Omental fat pad (tissue), 4 donors: Measurements from ENCODE around the gene DNAH5. TPM values are rescaled to one million over a fixed set of nuclear protein-coding genes. Genes with fewer than 3 reads are reported as not detected.
"Not testable (repeated sequence)": the region's sequence is repeated elsewhere in the genome, so short reads cannot be mapped to it uniquely, and the experiment has no call there.

ENCODE experiments used
- ATAC-seq: fragments of 150-250 bp; one replicate; pipeline ENCODE4 v1.9.1; 2016; ENCODE audit warnings: mild to moderate bottlenecking, moderate library complexity; ENCODE audit not compliant: low FRiP score
- DNase-seq: peaks from one replicate; pipeline ENCODE4 v3.0.0-alpha.2; 2019; ENCODE audit warnings: low spot score
- CTCF ChIP-seq, 3 donors: fragments of 450-650 bp; IDR thresholded peaks; one replicate each; pipeline ENCODE4 v1.5.1; 2016 to 2017; ENCODE audit warnings: antibody characterized with exemption in 3 of 3, mild to moderate bottlenecking in 3 of 3, moderate library complexity in 2 of 3
- total RNA-seq, 4 donors: library from RNA; depleted of rRNA; stranded (reverse); fragments of >200 nt; gene quantifications; one replicate each; pipeline ENCODE4 v1.1.0, GENCODE V29; 2016

Gene DNAH5
- total RNA-seq, 4 donors from 2014 or later = 0.19 to 0.96 (median 0.46) TPM; not detected in 1

DNA sequence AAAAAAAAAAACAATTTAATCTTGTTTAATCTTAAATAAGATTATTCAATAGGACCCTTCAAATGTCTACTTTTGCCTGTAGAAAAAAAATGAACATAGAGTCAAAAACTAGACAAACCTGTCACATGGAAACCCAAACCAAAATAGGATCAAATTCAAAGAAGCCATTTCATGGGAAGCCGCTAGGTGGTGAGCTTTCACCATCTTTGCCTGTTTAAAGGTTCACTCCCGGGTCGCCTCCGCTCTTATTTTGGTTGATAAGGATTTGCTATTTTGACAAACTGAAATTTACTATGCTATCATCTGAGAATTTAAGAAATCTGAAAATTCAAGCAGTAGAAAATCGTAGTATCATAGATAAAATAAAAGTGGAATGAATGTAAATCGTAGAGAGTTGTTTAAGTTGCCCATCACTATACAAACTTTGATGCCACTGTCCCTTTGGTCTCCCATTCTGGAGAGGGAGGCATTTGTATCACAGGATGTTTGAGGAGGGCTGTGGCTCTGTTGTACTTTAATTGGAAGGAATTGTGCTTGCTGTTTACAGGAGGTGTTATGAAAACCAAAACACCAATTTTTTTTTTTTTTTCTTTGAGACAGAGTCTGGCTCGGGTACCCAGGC, 43.5 kb upstream of the DNAH5 start:
- no peak for ATAC-seq
- peak in 1 of 3 donors; percentile 69 for TF ChIP-seq CTCF (IDR thresholded peaks at IDR 0.05)
- DNase-seq = peak; percentile 30

DNA sequence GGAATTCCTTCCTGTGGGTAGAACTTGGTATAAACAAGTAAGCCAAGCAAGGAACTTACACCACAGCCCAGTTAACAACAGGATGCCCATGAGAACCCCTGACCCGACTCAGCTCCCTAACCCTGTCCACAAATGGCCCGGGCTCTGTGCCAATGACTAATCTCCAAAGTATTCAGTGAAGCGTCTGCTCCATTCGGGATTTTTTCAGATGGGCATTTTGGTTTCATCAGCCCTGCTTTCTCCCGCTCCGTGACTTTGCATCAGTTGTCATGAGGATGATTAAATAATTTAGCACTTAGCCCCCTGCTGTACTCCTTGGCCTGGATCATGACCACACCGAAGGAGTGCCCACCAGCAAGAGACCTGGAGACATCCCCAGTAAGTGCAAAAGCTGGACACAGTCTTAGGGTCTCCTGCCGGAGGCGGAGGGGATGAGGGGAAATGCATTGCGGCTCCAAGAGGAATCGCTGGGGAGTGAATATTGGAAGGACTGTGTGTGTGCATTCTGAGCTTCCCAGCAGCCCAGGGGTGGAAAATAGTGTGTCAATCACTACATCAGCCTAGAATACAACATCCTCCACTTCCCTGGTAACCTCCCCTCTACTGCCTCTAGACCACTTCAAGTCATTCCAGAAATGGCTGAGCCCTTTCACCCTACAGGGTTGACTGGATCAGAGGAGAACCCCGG, 41.4 kb upstream of the DNAH5 start:
- DNase-seq (no peak), ATAC-seq (peak; percentile 65)
- no peak for TF ChIP-seq CTCF (IDR thresholded peaks at IDR 0.05)

- ATAC-seq, DNase-seq: not testable (repeated sequence)
Measured at GRCh38 chr5:13984888-13985287, 40.4 kb upstream of the DNAH5 start.

- ATAC-seq = no peak
- DNase-seq = no peak
- TF ChIP-seq CTCF (IDR thresholded peaks at IDR 0.05) = no peak
Measured at GRCh38 chr5:13976867-13977830, 32.7 kb upstream of the DNAH5 start.

- ATAC-seq = no peak
- no peak for TF ChIP-seq CTCF (IDR thresholded peaks at IDR 0.05)
- no peak for DNase-seq
Measured at GRCh38 chr5:13976223-13976622, 31.7 kb upstream of the DNAH5 start.

GRCh38 chr5:13975246-13975645, 30.8 kb upstream of the DNAH5 start:
- ATAC-seq = no peak
- TF ChIP-seq CTCF (IDR thresholded peaks at IDR 0.05) = no peak
- no peak for DNase-seq

- no peak for ATAC-seq
- no peak for TF ChIP-seq CTCF (IDR thresholded peaks at IDR 0.05)
Measured at GRCh38 chr5:13973724-13974123, 29.2 kb upstream of the DNAH5 start.

More at GRCh38 chr5:13973724-13974123, 29.2 kb upstream of the DNAH5 start:
- no peak for DNase-seq
